Measurements from ENCODE around the gene NTM. TPM values are rescaled to one million over a fixed set of nuclear protein-coding genes. Genes with fewer than 3 reads are reported as not detected.
A peak's percentile ranks its signal among the peaks of the same experiment; 100 is the strongest.

Gene NTM
- total RNA-seq, 4 donors from 2014 or later = 3.6 to 11.8 (median 7.8) TPM

DNA sequence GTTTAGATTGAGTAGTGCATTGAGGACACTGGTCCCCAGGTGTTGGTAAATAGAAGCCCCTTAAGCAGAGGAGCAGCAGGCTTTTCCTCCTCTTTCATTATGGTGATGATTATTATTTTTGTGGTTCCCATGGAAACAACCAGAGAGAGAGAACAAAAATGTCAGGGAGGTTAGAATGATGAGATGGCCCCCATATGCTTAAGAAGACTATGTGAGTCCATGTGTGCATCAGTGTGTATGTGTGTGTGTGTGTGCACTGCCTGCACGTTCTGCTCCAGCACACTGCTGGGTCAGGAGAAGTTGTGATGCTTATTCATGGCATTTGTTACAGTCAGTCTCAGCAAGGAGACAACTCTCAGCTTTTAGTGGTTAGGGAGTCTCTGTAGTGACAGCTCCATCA, 724.2 kb downstream of the NTM start:
- no peaks in the 10 kb centered on the region for H3K36me3 ChIP-seq
- WGBS, 2 donors (ENCODE audit: low coverage in 1 of 2) = 29 to 43% methylated on average over 1 of the region's 1 CpG
- TF ChIP-seq, protein P1, sequence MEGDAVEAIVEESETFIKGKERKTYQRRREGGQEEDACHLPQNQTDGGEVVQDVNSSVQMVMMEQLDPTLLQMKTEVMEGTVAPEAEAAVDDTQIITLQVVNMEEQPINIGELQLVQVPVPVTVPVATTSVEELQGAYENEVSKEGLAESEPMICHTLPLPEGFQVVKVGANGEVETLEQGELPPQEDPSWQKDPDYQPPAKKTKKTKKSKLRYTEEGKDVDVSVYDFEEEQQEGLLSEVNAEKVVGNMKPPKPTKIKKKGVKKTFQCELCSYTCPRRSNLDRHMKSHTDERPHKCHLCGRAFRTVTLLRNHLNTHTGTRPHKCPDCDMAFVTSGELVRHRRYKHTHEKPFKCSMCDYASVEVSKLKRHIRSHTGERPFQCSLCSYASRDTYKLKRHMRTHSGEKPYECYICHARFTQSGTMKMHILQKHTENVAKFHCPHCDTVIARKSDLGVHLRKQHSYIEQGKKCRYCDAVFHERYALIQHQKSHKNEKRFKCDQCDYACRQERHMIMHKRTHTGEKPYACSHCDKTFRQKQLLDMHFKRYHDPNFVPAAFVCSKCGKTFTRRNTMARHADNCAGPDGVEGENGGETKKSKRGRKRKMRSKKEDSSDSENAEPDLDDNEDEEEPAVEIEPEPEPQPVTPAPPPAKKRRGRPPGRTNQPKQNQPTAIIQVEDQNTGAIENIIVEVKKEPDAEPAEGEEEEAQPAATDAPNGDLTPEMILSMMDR (IDR thresholded peaks at IDR 0.05) = no peak
- TF ChIP-seq EP300 (IDR thresholded peaks at IDR 0.05) (no peak), POLR2A (IDR thresholded peaks at IDR 0.05) (no peak), POLR2AphosphoS5 (IDR thresholded peaks at IDR 0.05) (no peak)

DNA sequence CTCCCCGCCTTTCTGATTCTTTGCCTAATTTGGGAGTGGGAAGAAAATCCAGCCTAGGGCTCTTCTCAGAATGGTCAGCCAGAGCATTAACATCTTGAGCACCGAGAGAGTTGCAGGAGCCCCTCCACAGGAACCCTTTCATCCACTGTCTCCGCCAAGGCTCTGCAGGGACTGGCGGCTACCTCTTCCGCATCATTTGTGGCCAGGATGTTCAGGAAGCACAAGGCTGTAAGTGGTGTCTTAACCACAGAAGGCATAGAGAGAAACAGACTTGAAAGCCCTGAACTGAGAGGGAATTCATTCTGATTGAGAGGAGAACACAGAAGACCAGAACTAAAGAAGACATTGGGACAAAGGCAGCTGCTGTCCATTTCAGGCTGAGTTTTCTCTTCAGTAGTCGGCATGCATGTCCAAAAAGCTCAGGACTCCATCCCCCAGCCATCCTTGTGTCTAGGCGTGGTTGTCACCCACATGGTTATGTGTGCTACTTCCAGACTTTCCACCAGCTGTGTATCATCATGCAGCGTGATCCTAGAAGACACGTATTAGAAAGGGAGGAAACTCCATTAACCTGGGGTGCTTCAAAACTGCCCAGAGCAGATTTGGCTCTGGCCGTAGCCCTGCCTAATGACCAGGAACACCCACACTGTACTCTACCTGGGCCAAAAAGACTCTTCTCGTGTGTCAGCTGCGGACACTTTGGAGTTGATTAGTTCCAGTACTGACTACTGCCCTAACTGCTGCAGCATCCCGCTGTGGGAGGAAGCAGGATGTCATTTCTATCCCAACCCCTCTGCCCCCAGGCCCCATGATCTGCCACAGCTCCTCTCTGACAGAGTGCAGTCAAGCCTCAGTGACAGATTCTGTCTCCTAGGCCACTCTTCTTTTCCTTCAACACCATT, 725.1 kb downstream of the NTM start:
- no peak for ATAC-seq
- Histone ChIP-seq H3K9me3 (no peaks in the 10 kb centered on the region), H3K4me3 (no peak overlapping the region), H3K4me1 (no peaks in the 10 kb centered on the region), H3K27ac (no peak overlapping the region), H3K27me3 (no peaks in the 10 kb centered on the region), H3K36me3 (no peaks in the 10 kb centered on the region)
- no peak for TF ChIP-seq POLR2AphosphoS5 (IDR thresholded peaks at IDR 0.05)
- TF ChIP-seq, protein P1 (IDR thresholded peaks at IDR 0.05) = no peak
- TF ChIP-seq EP300 (IDR thresholded peaks at IDR 0.05) = no peak
- TF ChIP-seq POLR2A (IDR thresholded peaks at IDR 0.05) = no peak
- WGBS, 2 donors (ENCODE audit: low coverage in 1 of 2) = 73 to 81% methylated on average over 5 to 8 of the region's 13 CpGs

More for the DNA sequence above, 724.2 kb downstream of the NTM start:
- Histone ChIP-seq H3K27me3 (no peaks in the 10 kb centered on the region), H3K9me3 (no peaks in the 10 kb centered on the region), H3K4me1 (no peaks in the 10 kb centered on the region), H3K4me3 (no peak overlapping the region), H3K27ac (no peak overlapping the region)
- no peak for ATAC-seq

DNA sequence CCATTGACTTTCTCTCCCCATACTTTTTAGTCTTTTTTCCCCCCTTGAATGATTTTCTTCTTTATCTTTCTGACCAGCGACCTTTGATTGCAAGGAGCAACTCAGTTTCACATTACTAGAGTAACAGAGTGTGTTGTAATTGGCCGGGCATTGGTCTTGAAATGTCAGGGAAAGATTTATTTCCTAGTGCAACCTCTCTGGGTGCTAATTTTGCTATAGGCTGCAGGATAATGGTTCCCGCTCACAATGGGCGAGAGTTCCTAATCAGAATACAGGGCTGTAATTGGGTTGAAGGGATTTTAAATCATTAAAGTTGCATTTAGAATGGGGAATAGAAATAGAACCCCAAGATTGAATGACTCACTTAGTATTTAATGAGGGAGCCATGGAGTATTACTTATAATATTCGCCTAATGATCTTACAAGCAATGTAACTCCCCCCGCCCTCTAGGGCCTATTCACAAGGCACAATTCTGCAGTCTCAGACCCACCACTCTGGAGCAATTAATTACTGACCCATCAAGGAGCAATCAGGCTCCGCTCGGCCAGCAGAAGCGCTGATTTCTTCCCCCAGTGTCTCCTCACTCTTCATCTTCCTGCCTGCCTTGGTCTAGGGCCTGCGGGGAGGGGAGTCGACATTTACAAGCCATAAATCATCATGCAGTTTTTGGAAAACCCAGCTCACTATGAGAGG, 725.9 kb downstream of the NTM start:
- no peak for ATAC-seq
- Histone ChIP-seq H3K4me3 (no peak overlapping the region), H3K27me3 (no peaks in the 10 kb centered on the region), H3K9me3 (no peaks in the 10 kb centered on the region), H3K27ac (no peak overlapping the region), H3K36me3 (no peaks in the 10 kb centered on the region), H3K4me1 (no peaks in the 10 kb centered on the region)
- WGBS, 2 donors (ENCODE audit: low coverage in 1 of 2) = 73 to 91% methylated on average over 7 to 11 of the region's 11 CpGs
- TF ChIP-seq POLR2A (IDR thresholded peaks at IDR 0.05) (no peak), EP300 (IDR thresholded peaks at IDR 0.05) (no peak), POLR2AphosphoS5 (IDR thresholded peaks at IDR 0.05) (no peak)
- TF ChIP-seq, protein P1 (IDR thresholded peaks at IDR 0.05) = no peak

DNA sequence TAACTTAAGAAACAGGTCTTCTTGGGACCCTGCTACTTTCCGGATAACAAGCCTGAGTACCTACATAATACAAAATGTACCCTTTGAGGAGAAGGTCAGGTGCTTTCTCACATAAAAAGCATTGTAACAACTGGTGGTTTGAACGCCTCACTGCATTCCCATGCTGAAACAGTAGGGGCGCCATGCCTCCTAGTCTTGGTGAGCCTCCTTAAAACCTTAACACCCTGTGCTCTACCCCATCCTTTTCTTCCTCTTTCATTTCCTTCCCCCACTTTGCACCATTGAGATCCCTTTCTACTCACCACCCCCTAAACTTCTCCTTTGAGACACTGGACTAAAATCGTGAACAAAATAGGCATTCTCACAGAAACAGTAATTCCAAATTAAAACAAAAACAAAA, 729.3 kb downstream of the NTM start:
- 58 to 81% methylated on average over 4 of the region's 4 CpGs for WGBS, 2 donors (ENCODE audit: low coverage in 1 of 2)
- no peak overlapping the region for H3K27ac ChIP-seq
- TF ChIP-seq EP300 (IDR thresholded peaks at IDR 0.05) (no peak), POLR2AphosphoS5 (IDR thresholded peaks at IDR 0.05) (no peak)
- TF ChIP-seq, protein P1 (IDR thresholded peaks at IDR 0.05) = peak in 1 of 4 experiments; percentile 21
- no peaks in the 10 kb centered on the region for H3K9me3 ChIP-seq
- H3K4me1 ChIP-seq = no peaks in the 10 kb centered on the region
- no peaks in the 10 kb centered on the region for H3K27me3 ChIP-seq
- H3K36me3 ChIP-seq = no peaks in the 10 kb centered on the region
- ATAC-seq = no peak
- H3K4me3 ChIP-seq = no peak overlapping the region
